ENCODE measurements around the gene CHID1. TPM values are rescaled to one million over a fixed set of nuclear protein-coding genes. Genes with fewer than 3 reads are reported as not detected.

CHID1 gene
- total and polyA plus RNA-seq, 2 of the 4 experiments (the other 2 are of a cell fraction) = 34.2 to 121 TPM

- no TSS peak for BruUV-seq (replicated peaks)
- H3K4ac ChIP-seq (ENCODE audit: low read depth, low read length) = no peak overlapping the region
- CTCF ChIA-PET = no interaction called here
These were observed 49.5 kb downstream of the CHID1 start for GRCh38 chr11:861105-861479.

More at GRCh38 chr11:861105-861479, 49.5 kb downstream of the CHID1 start:
- TF ChIP-seq RFX5 (IDR thresholded peaks at IDR 0.05; ENCODE audit: low read depth, low read length) (no peak), MAFK (IDR thresholded peaks at IDR 0.05; ENCODE audit: low read depth, low read length) (no peak), RCOR1 (IDR thresholded peaks at IDR 0.05; ENCODE audit: insufficient replicate concordance, low read length) (no peak), USF2 (IDR thresholded peaks at IDR 0.05; ENCODE audit: low read depth, low read length) (no peak)
- Histone ChIP-seq H3K79me1 (ENCODE audit: low read depth in 1 of 2, low read length in 2 of 2) (peaks cover 24 to 76% of the 10 kb centered on the region in 2 experiments), H3K36me3 (ENCODE audit: control insufficient read depth, insufficient read depth, low read length) (peaks cover 31% of the 10 kb centered on the region), H3K27me3 (ENCODE audit: control insufficient read depth, insufficient read depth, low read length) (no peaks in the 10 kb centered on the region), H4K91ac (ENCODE audit: insufficient read depth, low read depth, low read length) (no peak overlapping the region), H3K4me3 (ENCODE audit: insufficient read depth, low read depth, low read length) (no peak overlapping the region), H3K23ac (ENCODE audit: low read depth, low read length) (no peak overlapping the region), H2AK9ac (replicated peaks; ENCODE audit: low read depth, low read length, poor library complexity) (no peak overlapping the region), H4K20me1 (ENCODE audit: insufficient read depth, low read length) (peaks cover 54% of the 10 kb centered on the region), H3K27ac (ENCODE audit: insufficient read depth, low read length) (no peak overlapping the region), H2BK120ac (ENCODE audit: low read depth, low read length) (no peak overlapping the region), H3K14ac (replicated peaks; ENCODE audit: low read depth, low read length) (no peak overlapping the region), H3K9me1 (ENCODE audit: insufficient read depth, low read length) (peaks cover 3% of the 10 kb centered on the region; the same call in 1 of the 2 replicates), H3K4me1 (ENCODE audit: control insufficient read depth, insufficient read depth, low read length) (peaks cover 12% of the 10 kb centered on the region), H3K4me2 (ENCODE audit: low read depth, low read length) (no peak overlapping the region), H3K9ac (ENCODE audit: low read depth, low read length) (no peak overlapping the region), H2BK20ac (ENCODE audit: low read depth, low read length) (no peak overlapping the region), H4K8ac (ENCODE audit: low read depth in 2 of 2, low read length in 2 of 2) (no peak overlapping the region), H2BK15ac (ENCODE audit: low read depth, low read length) (no peak overlapping the region), H2AFZ (replicated peaks; ENCODE audit: low read length, poor library complexity) (no peak overlapping the region), H4K5ac (ENCODE audit: low read depth, low read length) (no peak overlapping the region), H3K18ac (ENCODE audit: low read depth, low read length) (no peak overlapping the region), H3K56ac (ENCODE audit: extremely low read depth, insufficient read depth, low read length) (no peak overlapping the region), H2AK5ac (ENCODE audit: low read depth, low read length) (no peak overlapping the region), H2BK5ac (ENCODE audit: low read depth, low read length, poor library complexity, severe bottlenecking) (no peak overlapping the region), H3K9me3 (ENCODE audit: control insufficient read depth, insufficient read depth, low read length) (no peaks in the 10 kb centered on the region)
- in situ Hi-C loops (cut with MboI; ENCODE audit: low sequenced_read_pairs) = no loop called here
- ATAC-seq (ENCODE audit: low read depth) (no peak), DNase-seq (no peak)
- dilution Hi-C loops (cut with HindIII; ENCODE audit: low sequenced_read_pairs, unreplicated experiment) = no loop called here
- intact Hi-C loops (cut with micrococcal nuclease) = no loop called here
- POLR2A ChIA-PET (ENCODE audit: unreplicated experiment) = no interaction called here
- 99% methylated on average over 11 of the region's 14 CpGs; no CpG with 5 or more reads in 1 of the 2 experiments for WGBS, 2 experiments (ENCODE audit: extremely low coverage in 2 of 2, insufficient read length in 1 of 2)
